GM12878 (cell line): ENCODE measurements around the gene KLHL20. TPM values are rescaled to one million over a fixed set of nuclear protein-coding genes. Genes with fewer than 3 reads are reported as not detected.

Experiments used
- ZNF384 ChIP-seq: IDR thresholded peaks from 2 replicates; pipeline ENCODE4 v1.6.1; 2012; ENCODE audit warnings: low read depth, mild to moderate bottlenecking, low read length, improper control_type of control experiment, borderline replicate concordance
- polyA plus RNA-seq, 11 experiments: library from polyadenylated mRNA; depleted of rRNA in 4 of 11; unstranded in 6 of 11; stranded (reverse) in 5 of 11; fragments of >200 nt; fragmentation: Nextera tagmentation in 4 of 11; fragmentation: Illumina TruSeq in 1 of 11; extraction: Ambion mirVana in 4 of 11; extraction: Trizol in 1 of 11; gene quantifications; 1 replicate in 1 of 11; 2 replicates in 10 of 11; pipeline versions ENCODE4 v1.2.1 to v1.2.3, GENCODE V29; 2011 to 2016; ENCODE audit warnings: inconsistent platforms in 2 of 11, missing spikeins in 2 of 11, low read depth in 1 of 11
- total RNA-seq, 4 experiments: library from RNA; depleted of rRNA in 3 of 4; stranded (reverse); fragments of >200 nt in 3 of 4; fragmentation: Illumina TruSeq in 1 of 4; extraction: Trizol in 1 of 4; gene quantifications; 2 replicates each; pipeline versions ENCODE4 v1.2.1 to v1.2.3, GENCODE V29; 2013 to 2021
- TF ChIP-seq, protein P1 (sequence below): IDR thresholded peaks from 2 replicates; pipeline ENCODE4 v1.6.1; 2011; ENCODE audit warnings: borderline replicate concordance, low read depth, mild to moderate bottlenecking, moderate library complexity, low read length; ENCODE audit not compliant: insufficient read depth, poor library complexity, severe bottlenecking
- TF ChIP-seq, protein P2 (sequence below): fragments of 450-650 bp; conservative IDR thresholded peaks from 2 replicates; pipeline ENCODE4 v1.6.1; 2017; ENCODE audit warnings: mild to moderate bottlenecking, moderate library complexity
- TF ChIP-seq, protein P3 (sequence below): fragments of 450-650 bp; formaldehyde crosslinking; IDR thresholded peaks from 2 replicates; pipeline ENCODE4 v1.5.0; 2022; ENCODE audit warnings: mild to moderate bottlenecking, missing genetic modification characterization

The KLHL20 gene
- total and polyA plus RNA-seq, 10 of the 15 experiments (the other 5 are each of a cell fraction or from before 2014, with no cell fraction given): 3.8 to 14.0 (median 10.0) TPM

DNA sequence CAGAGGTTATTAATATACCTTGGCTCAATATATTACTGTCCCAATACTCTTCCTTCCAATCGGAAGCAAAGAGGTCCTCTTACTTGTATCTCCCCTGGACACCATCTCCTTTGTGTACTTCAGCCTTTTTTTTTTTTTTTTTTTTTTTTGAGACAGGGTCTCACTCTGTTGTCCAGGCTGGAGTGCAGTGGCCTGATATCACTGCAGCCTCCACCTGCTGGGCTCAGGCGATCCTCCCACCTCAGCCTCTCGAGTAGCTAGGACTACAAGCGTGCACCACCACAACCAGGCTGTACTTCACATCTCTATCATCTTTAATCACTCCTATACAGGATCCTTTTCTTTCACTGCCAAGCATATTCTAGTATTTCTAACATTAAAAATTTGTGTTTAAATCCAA is 106.9 kb downstream of the KLHL20 start (continued):
- TF ChIP-seq, protein P1, sequence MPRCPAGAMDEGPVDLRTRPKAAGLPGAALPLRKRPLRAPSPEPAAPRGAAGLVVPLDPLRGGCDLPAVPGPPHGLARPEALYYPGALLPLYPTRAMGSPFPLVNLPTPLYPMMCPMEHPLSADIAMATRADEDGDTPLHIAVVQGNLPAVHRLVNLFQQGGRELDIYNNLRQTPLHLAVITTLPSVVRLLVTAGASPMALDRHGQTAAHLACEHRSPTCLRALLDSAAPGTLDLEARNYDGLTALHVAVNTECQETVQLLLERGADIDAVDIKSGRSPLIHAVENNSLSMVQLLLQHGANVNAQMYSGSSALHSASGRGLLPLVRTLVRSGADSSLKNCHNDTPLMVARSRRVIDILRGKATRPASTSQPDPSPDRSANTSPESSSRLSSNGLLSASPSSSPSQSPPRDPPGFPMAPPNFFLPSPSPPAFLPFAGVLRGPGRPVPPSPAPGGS: no peak
- TF ChIP-seq, protein P2, sequence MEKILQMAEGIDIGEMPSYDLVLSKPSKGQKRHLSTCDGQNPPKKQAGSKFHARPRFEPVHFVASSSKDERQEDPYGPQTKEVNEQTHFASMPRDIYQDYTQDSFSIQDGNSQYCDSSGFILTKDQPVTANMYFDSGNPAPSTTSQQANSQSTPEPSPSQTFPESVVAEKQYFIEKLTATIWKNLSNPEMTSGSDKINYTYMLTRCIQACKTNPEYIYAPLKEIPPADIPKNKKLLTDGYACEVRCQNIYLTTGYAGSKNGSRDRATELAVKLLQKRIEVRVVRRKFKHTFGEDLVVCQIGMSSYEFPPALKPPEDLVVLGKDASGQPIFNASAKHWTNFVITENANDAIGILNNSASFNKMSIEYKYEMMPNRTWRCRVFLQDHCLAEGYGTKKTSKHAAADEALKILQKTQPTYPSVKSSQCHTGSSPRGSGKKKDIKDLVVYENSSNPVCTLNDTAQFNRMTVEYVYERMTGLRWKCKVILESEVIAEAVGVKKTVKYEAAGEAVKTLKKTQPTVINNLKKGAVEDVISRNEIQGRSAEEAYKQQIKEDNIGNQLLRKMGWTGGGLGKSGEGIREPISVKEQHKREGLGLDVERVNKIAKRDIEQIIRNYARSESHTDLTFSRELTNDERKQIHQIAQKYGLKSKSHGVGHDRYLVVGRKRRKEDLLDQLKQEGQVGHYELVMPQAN: no peak
- TF ChIP-seq, protein P3, sequence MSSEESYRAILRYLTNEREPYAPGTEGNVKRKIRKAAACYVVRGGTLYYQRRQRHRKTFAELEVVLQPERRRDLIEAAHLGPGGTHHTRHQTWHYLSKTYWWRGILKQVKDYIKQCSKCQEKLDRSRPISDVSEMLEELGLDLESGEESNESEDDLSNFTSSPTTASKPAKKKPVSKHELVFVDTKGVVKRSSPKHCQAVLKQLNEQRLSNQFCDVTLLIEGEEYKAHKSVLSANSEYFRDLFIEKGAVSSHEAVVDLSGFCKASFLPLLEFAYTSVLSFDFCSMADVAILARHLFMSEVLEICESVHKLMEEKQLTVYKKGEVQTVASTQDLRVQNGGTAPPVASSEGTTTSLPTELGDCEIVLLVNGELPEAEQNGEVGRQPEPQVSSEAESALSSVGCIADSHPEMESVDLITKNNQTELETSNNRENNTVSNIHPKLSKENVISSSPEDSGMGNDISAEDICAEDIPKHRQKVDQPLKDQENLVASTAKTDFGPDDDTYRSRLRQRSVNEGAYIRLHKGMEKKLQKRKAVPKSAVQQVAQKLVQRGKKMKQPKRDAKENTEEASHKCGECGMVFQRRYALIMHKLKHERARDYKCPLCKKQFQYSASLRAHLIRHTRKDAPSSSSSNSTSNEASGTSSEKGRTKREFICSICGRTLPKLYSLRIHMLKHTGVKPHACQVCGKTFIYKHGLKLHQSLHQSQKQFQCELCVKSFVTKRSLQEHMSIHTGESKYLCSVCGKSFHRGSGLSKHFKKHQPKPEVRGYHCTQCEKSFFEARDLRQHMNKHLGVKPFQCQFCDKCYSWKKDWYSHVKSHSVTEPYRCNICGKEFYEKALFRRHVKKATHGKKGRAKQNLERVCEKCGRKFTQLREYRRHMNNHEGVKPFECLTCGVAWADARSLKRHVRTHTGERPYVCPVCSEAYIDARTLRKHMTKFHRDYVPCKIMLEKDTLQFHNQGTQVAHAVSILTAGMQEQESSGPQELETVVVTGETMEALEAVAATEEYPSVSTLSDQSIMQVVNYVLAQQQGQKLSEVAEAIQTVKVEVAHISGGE (CRISPR knock-in tag): no peak
- TF ChIP-seq ZNF384: no peak
- TF ChIP-seq, all 136 proteins: peak for 0
